SK-N-SH (cell line): ENCODE results near the gene BSN. TPM values are rescaled to one million over a fixed set of nuclear protein-coding genes. Genes with fewer than 3 reads are reported as not detected.

Source experiments
- CTCF ChIA-PET: fragments of 300-600, 350-600 bp; formaldehyde crosslinking; extraction: SDS; loops from one replicate; lab custom pipeline; 2021; lab: Yijun Ruan, JAX
- POLR2A ChIA-PET: fragments of 350-600 bp; sonication (Branson Sonifier 250); formaldehyde crosslinking; extraction: SDS; loops from one replicate; lab custom pipeline; 2020; ENCODE audit warnings: antibody characterized with exemption, inconsistent platforms; lab: Yijun Ruan, JAX
- DNase-seq: peaks from one replicate; pipeline ENCODE4 v3.0.0; 2012
- H2AFZ ChIP-seq: fragments of 200-600 bp; sonication (generic); 2 replicates; pipeline ENCODE4 v1.8.1; 2016; ENCODE audit warnings: antibody characterized with exemption, mild to moderate bottlenecking, low read depth
- H3F3A ChIP-seq: fragments of 200-600 bp; sonication (generic); replicated peaks from 2 replicates; pipeline ENCODE3; 2016; ENCODE audit warnings: antibody characterized with exemption, mild to moderate bottlenecking; ENCODE audit not compliant: insufficient read depth
- H3K27ac ChIP-seq, 2 experiments: fragments of 200-500 bp in 1 of 2; fragments of 200-600 bp in 1 of 2; sonication (Bioruptor generic) in 1 of 2; sonication (generic), shearing (Covaris generic) in 1 of 2; 2 replicates each; pipeline versions ENCODE4 v1.5.1 to v1.6.1; 2014 to 2016; ENCODE audit warnings: low read depth in 2 of 2, inconsistent platforms in 1 of 2, low read length in 1 of 2, mild to moderate bottlenecking in 1 of 2, mixed read lengths in 1 of 2
- H3K27me3 ChIP-seq: fragments of 200-600 bp; sonication (generic), shearing (Covaris generic); 2 replicates; pipeline ENCODE4 v1.6.1; 2016; ENCODE audit warnings: mixed run types; ENCODE audit not compliant: insufficient read depth
- H3K36me3 ChIP-seq, 2 experiments: fragments of 200-500 bp in 1 of 2; fragments of 200-600 bp in 1 of 2; sonication (Bioruptor generic) in 1 of 2; sonication (generic) in 1 of 2; replicated peaks in 1 of 2; 2 replicates each; pipeline versions ENCODE3 to v1.5.1; 2014 to 2016; ENCODE audit warnings: low read length in 1 of 2, mild to moderate bottlenecking in 1 of 2; ENCODE audit not compliant: insufficient read depth in 2 of 2, control insufficient read depth in 1 of 2
- H3K4me1 ChIP-seq, 2 experiments: fragments of 200-500 bp in 1 of 2; fragments of 200-600 bp in 1 of 2; sonication (Bioruptor generic) in 1 of 2; sonication (generic), shearing (Covaris generic) in 1 of 2; 2 replicates each; pipeline versions ENCODE4 v1.5.1 to v1.6.1; 2014 to 2016; ENCODE audit warnings: low read depth in 1 of 2, low read length in 1 of 2, mixed run types in 1 of 2; ENCODE audit not compliant: insufficient read depth in 2 of 2, control insufficient read depth in 1 of 2
- H3K4me2 ChIP-seq: fragments of 200-600 bp; sonication (generic), shearing (Covaris generic); 2 replicates; pipeline ENCODE4 v1.6.1; 2017; ENCODE audit warnings: mixed run types
- H3K4me3 ChIP-seq, 2 experiments: fragments of 200-500 bp in 1 of 2; fragments of 200-600 bp in 1 of 2; sonication (Bioruptor generic) in 1 of 2; sonication (generic), shearing (Covaris generic) in 1 of 2; 2 replicates each; pipeline versions ENCODE4 v1.5.1 to v1.8.1; 2014 to 2016; ENCODE audit warnings: low read depth in 2 of 2, inconsistent platforms in 1 of 2, low read length in 1 of 2, mild to moderate bottlenecking in 1 of 2, mixed read lengths in 1 of 2, moderate library complexity in 1 of 2
- H3K79me2 ChIP-seq: fragments of 200-600 bp; sonication (generic); 2 replicates; pipeline ENCODE4 v1.8.1; 2017; ENCODE audit warnings: mild to moderate bottlenecking; ENCODE audit not compliant: insufficient read depth
- H3K9ac ChIP-seq: fragments of 200-600 bp; sonication (generic); 2 replicates; pipeline ENCODE4 v1.6.1; 2017; ENCODE audit warnings: mixed run types
- H3K9me2 ChIP-seq: fragments of 200-600 bp; sonication (generic); 2 replicates; pipeline ENCODE4 v1.6.1; 2017; ENCODE audit warnings: mixed run types
- H3K9me3 ChIP-seq: fragments of 200-600 bp; sonication (generic); 2 replicates; pipeline ENCODE4 v1.6.1; 2017; ENCODE audit warnings: mixed run types, mild to moderate bottlenecking, moderate library complexity
- H4K20me1 ChIP-seq: fragments of 200-600 bp; sonication (generic); 2 replicates; pipeline ENCODE4 v1.6.1; 2017; ENCODE audit warnings: mild to moderate bottlenecking, mixed run types; ENCODE audit not compliant: insufficient read depth
- EP300 ChIP-seq, 2 experiments: IDR thresholded peaks; 2 replicates each; pipeline versions ENCODE4 v1.4.0 to v1.6.1; 2012; ENCODE audit warnings: borderline replicate concordance in 1 of 2, low read depth in 1 of 2, low read length in 1 of 2
- MEF2A ChIP-seq: IDR thresholded peaks from 2 replicates; pipeline ENCODE4 v1.4.0; 2012; ENCODE audit warnings: low read depth, borderline replicate concordance
- NRF1 ChIP-seq: IDR thresholded peaks from 2 replicates; pipeline ENCODE4 v1.6.1; 2012; ENCODE audit warnings: low read depth, mild to moderate bottlenecking, low read length
- RAD21 ChIP-seq: IDR thresholded peaks from 2 replicates; pipeline ENCODE4 v1.6.1; 2012; ENCODE audit warnings: mild to moderate bottlenecking, low read length
- SIN3A ChIP-seq: IDR thresholded peaks from 2 replicates; pipeline ENCODE4 v1.6.1; 2012; ENCODE audit warnings: low read depth, mild to moderate bottlenecking, low read length, moderate library complexity, borderline replicate concordance
- SMC3 ChIP-seq: IDR thresholded peaks from 2 replicates; pipeline ENCODE4 v1.6.1; 2012; ENCODE audit warnings: low read depth, low read length, improper control_type of control experiment
- TCF12 ChIP-seq: IDR thresholded peaks from 2 replicates; pipeline ENCODE4 v1.4.0; 2012
- WGBS: methylation state at CpG from one replicate; pipeline ENCODE4 v1.1.6; 2017; ENCODE audit warnings: low lambda C conversion rate; 5-methylcytosine and 5-hydroxymethylcytosine counted together
- polyA plus RNA-seq, 3 experiments: library from polyadenylated mRNA; depleted of rRNA; stranded (reverse); fragments of >200 nt; gene quantifications; 2 replicates each; pipeline ENCODE4 v1.2.3, GENCODE V29; 2012
- TF ChIP-seq, protein P1 (sequence below): fragments of 200-600 bp; sonication (generic); IDR thresholded peaks from 2 replicates; pipeline ENCODE4 v1.6.1; 2017; ENCODE audit warnings: antibody characterized with exemption, mild to moderate bottlenecking, moderate library complexity
- TF ChIP-seq, protein P2 (sequence below): fragments of 150-350 bp; IDR thresholded peaks from 2 replicates; pipeline ENCODE4 v1.6.1; 2017; ENCODE audit warnings: antibody characterized with exemption, low read length, low read depth, borderline replicate concordance
- TF ChIP-seq, protein P3 (sequence below): fragments of 150-350 bp; IDR thresholded peaks from 2 replicates; pipeline ENCODE4 v1.6.1; 2016; ENCODE audit warnings: mild to moderate bottlenecking, low read depth, low read length

The BSN gene
- polyA plus RNA-seq, 1 of the 3 experiments (the other 2 are of a cell fraction): 0.07 TPM

DNA sequence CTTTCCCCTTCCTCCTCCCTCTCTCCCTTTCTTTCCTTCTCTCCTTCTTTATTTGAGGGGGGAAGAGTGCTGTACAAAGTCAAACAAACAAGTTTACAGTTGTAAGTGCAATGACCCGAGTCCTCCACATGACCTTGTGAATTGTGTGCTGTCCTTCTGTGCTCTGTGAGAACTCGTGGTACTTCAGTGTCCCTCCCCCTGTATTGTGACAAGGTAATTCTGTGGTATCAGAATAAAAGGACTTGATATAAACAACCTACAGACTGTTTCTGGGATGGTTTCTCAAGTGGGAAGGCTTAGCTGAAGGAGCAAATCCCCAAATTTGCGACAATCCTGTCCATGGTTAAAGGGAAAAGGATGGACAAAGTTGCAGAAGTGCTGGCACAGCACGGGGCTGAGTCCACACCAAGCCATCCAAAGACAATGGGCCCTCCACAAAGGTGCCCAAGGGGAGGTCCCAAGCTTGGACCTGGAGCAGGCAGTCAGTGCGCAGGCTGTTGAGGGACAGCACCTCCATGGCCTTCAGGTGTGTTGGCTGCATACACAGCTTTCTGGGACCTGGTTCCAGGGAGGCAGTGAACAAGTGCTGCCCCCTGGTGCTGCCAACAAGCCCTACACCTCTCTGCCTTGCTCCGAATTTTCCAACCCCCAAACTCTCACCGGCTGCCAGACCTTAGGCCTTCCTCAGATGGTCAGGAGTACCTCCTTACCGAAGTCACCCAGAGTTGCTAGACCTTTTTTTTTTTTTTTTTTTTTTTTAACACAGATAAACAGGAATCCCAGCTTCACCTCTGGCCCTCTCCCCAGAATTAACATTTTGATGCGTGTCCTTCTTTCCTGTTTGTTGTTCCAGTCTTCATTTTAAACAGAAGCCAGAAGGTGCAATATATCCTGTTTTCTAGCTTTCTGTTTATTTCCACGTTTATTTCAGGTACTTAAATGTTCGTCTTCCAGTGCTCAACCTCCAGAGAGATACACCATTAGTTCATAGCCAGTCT, 117.3 kb downstream of the BSN start:
- Histone ChIP-seq H3K9ac (no peak overlapping the region), H3F3A (peaks cover 5% of the 10 kb centered on the region), H3K27me3 (no peaks in the 10 kb centered on the region), H3K4me1 (peaks cover 7 to 19% of the 10 kb centered on the region in 2 experiments; a peak in 1 of 4 replicates), H3K79me2 (peaks cover 24% of the 10 kb centered on the region), H3K9me2 (no peaks in the 10 kb centered on the region), H3K4me2 (no peak overlapping the region), H4K20me1 (no peaks in the 10 kb centered on the region), H3K4me3 (peak overlapping the region in 1 of 2 experiments; percentile 5; a peak in 1 of 4 replicates), H3K36me3 (peaks cover 3 to 12% of the 10 kb centered on the region in 2 experiments), H3K9me3 (no peaks in the 10 kb centered on the region), H2AFZ (no peak overlapping the region), H3K27ac (no peak overlapping the region)
- DNase-seq: peak; percentile 85
- CTCF ChIA-PET: interaction anchor here (0.5 to 5.6 kb wide), 36 partner anchors 9 to 208 kb away, joined by 3 to 299 read pairs (median 5); partner anchors contain the start of genes AMIGO3 and BSN
- POLR2A ChIA-PET: interaction anchor here (0.5 to 1.6 kb wide), 5 partner anchors 15 to 134 kb away, joined by 3 to 21 read pairs (median 3); no protein-coding TSS in a partner anchor
- TF ChIP-seq, protein P1, sequence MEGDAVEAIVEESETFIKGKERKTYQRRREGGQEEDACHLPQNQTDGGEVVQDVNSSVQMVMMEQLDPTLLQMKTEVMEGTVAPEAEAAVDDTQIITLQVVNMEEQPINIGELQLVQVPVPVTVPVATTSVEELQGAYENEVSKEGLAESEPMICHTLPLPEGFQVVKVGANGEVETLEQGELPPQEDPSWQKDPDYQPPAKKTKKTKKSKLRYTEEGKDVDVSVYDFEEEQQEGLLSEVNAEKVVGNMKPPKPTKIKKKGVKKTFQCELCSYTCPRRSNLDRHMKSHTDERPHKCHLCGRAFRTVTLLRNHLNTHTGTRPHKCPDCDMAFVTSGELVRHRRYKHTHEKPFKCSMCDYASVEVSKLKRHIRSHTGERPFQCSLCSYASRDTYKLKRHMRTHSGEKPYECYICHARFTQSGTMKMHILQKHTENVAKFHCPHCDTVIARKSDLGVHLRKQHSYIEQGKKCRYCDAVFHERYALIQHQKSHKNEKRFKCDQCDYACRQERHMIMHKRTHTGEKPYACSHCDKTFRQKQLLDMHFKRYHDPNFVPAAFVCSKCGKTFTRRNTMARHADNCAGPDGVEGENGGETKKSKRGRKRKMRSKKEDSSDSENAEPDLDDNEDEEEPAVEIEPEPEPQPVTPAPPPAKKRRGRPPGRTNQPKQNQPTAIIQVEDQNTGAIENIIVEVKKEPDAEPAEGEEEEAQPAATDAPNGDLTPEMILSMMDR: peak; percentile 78
- peak; percentile 98 for TF ChIP-seq SMC3
- no peak for TF ChIP-seq SIN3A
- TF ChIP-seq RAD21: peak; percentile 89
- TF ChIP-seq, protein P2, sequence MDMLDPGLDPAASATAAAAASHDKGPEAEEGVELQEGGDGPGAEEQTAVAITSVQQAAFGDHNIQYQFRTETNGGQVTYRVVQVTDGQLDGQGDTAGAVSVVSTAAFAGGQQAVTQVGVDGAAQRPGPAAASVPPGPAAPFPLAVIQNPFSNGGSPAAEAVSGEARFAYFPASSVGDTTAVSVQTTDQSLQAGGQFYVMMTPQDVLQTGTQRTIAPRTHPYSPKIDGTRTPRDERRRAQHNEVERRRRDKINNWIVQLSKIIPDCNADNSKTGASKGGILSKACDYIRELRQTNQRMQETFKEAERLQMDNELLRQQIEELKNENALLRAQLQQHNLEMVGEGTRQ: no peak
- WGBS: 44% methylated on average over 11 of the region's 11 CpGs

DNA sequence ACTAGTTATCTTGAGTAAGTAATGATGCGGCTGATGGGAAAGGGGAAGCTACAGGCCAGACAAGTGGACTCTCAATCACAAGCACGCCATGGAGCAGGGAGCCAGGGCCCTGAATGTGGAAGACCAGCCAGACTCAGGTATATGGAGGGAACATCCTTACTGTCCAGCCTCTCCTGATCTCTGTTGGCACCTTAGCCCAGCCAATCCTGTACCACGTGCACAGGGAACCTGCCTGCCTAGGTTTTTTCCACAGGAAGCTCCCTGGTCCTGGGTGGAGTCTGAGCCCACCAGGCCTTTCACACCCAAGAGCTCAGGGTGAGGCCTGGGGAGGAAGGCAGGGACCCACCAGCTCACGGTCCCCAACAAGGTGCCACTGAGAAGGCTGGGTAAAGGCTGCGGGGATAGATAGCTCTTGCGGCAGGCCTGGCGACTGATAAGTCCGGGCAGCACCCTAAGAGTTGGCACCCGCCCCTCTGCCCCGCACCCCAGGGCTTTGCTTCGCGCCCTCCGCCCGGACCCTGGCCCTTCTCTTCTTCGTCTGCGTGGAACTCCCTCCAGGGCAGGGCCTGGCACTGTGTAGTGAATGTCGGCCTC, 118.9 kb downstream of the BSN start:
- TF ChIP-seq TCF12 (no peak), NRF1 (no peak), SIN3A (no peak), MEF2A (no peak), EP300 (IDR thresholded peaks at IDR 0.05; ENCODE audit: borderline replicate concordance in 1 of 2, low read depth in 1 of 2, low read length in 1 of 2) (no peak)
- TF ChIP-seq, protein P1: no peak
- TF ChIP-seq, protein P3, sequence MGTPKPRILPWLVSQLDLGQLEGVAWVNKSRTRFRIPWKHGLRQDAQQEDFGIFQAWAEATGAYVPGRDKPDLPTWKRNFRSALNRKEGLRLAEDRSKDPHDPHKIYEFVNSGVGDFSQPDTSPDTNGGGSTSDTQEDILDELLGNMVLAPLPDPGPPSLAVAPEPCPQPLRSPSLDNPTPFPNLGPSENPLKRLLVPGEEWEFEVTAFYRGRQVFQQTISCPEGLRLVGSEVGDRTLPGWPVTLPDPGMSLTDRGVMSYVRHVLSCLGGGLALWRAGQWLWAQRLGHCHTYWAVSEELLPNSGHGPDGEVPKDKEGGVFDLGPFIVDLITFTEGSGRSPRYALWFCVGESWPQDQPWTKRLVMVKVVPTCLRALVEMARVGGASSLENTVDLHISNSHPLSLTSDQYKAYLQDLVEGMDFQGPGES: no peak
- Histone ChIP-seq H3K9me3 (no peaks in the 10 kb centered on the region), H3K27ac (peak overlapping the region; percentile 83 to 90), H3F3A (peaks cover 5% of the 10 kb centered on the region), H2AFZ (peak overlapping the region; percentile 81; the same call in 1 of the 2 replicates), H4K20me1 (no peaks in the 10 kb centered on the region), H3K4me3 (peak overlapping the region; percentile 83 to 90), H3K79me2 (peaks cover 24% of the 10 kb centered on the region), H3K27me3 (no peaks in the 10 kb centered on the region), H3K36me3 (peaks cover 11 to 28% of the 10 kb centered on the region in 2 experiments), H3K9me2 (no peaks in the 10 kb centered on the region), H3K4me1 (peaks cover 7 to 19% of the 10 kb centered on the region in 2 experiments; a peak in 1 of 4 replicates), H3K4me2 (peak overlapping the region; percentile 96), H3K9ac (peak overlapping the region; percentile 86; the same call in 1 of the 2 replicates)
- ChIA-PET POLR2A (interaction anchor here (0.6 to 2.0 kb wide), 4 partner anchors 120 to 203 kb away, joined by 3 to 17 read pairs (median 4); partner anchors contain the start of gene DAG1), CTCF (interaction anchor here (0.7 to 5.6 kb wide), 5 partner anchors 32 to 147 kb away, joined by 3 to 299 read pairs (median 5); partner anchors contain the start of gene BSN)
- no peak for DNase-seq
- WGBS: 19% methylated on average over 8 of the region's 17 CpGs
